RKO (cell line): Measurements from ENCODE around the gene GPR50.

Experiments used
- DNase-seq: peaks from one replicate; pipeline ENCODE4 v3.0.0-alpha.2; 2016; ENCODE audit warnings: low spot score

Gene GPR50

DNA sequence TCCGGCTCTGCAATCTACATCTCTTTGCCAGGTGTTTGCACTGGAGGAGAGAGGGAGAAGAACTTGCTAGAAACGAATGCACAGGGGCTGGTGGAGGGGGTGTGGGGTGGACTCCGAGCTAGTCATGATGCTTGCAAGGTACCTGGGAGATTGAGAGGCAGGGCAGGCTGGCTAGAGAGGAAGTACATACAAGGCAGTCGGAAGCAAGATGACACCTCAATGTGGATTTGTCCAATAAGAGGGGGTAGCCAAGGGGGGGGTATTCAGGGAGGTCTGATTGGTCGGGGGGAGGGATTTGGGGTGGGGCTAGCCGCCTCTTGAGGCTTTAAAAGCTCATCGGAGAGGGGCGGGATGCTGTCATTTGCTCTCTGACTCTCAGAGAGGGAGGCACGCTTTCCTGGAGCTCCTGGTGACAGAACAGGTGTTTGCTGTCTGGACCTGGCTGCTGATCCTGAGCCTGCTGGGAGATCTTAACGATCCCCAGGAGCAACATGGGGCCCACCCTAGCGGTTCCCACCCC, at the start of gene GPR50:
GPR50 (plus strand) TSS at position 354 of the 520 bp plus-strand sequence; CDS start at position 492, 138 bp downstream.
- no peak for DNase-seq

DNA sequence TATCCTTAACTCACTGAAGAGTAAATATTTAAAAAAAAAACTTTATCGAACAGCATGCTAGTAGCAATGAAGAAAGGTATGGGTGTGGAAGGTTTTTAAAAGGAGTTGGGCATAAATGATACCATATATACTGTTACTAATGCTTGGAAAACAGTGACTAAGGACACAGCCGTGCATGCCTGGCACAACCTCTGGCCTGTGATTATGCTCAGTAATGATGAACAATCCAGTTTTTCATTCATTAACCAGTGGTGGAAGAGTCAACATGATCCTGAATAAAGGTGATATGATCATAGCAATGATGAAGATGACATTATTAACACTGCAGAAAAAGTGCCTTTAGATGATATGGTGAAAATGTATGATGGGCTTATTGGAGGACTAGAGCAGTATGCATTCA, 43.9 kb upstream of the GPR50 start:
- no peak for DNase-seq

DNA sequence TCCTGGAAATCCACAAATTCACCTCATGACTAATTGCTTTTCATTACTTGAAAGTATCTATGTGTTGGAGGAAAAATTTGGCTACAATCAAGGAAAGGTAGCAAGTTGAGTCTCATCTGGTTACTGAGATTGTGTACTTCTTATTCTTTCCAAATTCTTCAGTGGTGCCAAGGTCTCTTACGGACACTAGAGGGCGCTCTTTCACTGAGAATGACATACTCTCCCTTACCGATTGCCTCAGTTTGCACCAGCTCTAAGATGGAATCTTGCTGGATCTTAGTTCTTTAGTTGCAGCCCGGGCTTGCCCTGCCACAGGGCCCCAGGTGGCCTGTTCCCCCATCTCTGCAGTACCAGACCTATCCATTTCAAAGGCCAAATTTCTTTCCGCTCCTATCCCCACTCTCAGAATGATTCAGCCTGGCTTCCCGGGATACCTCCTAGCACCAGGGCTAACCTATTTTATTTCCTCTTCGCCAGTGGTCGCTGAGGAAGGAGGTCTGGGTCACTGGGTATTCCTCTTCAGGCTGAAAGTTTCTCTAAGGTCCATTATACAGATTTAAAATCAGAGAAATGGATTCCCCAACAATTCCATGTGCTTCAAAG, 24.6 kb upstream of the GPR50 start:
- DNase-seq: peak; percentile 75

GRCh38 chrX:151153086-151153485, 23.3 kb upstream of the GPR50 start:
- DNase-seq: peak; percentile 78

DNA sequence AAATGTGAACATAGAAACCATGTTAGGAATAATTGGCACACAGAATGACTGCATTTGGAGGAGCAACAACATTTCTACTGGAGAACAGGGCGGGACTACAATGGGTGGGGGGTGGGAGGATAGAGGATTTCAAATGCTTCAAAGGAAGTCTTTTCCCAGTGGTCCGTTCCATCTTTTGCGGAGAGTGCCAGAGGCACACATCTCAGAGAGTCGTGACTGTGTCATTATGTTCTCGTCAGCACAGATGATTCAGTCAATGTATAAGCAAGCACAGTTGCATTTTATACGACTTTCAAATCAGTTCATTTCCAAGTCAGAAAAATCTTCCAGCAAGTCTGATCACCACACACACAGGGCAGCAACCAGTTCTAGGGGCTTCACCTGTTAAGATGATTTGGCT, 22.7 kb upstream of the GPR50 start:
- DNase-seq: peak; percentile 5

DNA sequence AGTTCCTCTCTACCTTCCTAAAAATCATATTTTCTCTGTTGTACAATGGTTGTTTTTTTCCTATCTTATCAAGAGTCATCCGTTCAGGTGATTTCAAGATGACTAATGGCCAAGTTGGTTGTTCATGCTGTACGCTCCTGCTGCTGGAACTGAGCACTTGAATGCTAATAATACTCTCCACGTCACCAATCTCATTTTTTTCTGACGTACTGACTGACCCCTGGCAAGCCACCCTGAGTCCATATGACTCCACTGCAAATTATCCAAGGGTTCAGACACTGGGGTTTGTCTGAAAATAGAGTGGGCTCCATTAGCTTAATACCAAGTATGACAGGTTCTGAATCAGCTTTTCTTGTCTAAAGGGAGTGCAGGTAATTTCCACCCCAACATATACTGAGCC, 21.1 kb upstream of the GPR50 start:
- peak; percentile 6 for DNase-seq

- DNase-seq: no peak
Observed at GRCh38 chrX:151161690-151162089, 14.7 kb upstream of the GPR50 start.

DNA sequence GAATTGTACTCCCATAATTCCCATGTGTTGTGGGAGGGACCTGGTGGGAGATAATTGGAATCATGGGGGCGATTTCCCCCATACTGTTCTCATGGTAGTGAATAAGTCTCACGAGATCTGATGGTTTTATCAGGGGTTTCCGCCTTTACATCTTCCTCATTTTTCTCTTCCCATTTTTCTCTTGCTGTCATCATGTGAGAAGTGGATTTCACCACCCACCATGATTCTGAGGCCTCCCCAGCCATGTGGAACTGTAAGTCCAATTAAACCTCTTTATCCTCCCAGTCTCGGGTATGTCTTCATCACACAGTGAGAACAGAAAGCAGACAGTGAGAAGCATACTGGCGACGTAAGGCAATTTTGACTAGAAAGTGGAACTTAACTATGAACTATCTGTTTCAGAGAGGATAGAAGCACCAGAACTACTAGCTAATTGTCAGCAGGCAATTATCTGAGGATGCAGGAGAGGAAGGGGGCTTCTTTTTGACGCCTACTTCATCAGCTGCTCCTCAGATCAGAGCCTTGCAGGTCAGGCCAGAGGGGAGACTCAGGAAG, 8.5 kb upstream of the GPR50 start:
- no peak for DNase-seq

- no peak for DNase-seq
Observed at GRCh38 chrX:151169783-151170182, 6.6 kb upstream of the GPR50 start.

GRCh38 chrX:151174581-151175282, 1.7 kb upstream of the GPR50 start:
- DNase-seq: no peak

GRCh38 chrX:151175283-151176062, 911 bp upstream of the GPR50 start:
- no peak for DNase-seq

DNA sequence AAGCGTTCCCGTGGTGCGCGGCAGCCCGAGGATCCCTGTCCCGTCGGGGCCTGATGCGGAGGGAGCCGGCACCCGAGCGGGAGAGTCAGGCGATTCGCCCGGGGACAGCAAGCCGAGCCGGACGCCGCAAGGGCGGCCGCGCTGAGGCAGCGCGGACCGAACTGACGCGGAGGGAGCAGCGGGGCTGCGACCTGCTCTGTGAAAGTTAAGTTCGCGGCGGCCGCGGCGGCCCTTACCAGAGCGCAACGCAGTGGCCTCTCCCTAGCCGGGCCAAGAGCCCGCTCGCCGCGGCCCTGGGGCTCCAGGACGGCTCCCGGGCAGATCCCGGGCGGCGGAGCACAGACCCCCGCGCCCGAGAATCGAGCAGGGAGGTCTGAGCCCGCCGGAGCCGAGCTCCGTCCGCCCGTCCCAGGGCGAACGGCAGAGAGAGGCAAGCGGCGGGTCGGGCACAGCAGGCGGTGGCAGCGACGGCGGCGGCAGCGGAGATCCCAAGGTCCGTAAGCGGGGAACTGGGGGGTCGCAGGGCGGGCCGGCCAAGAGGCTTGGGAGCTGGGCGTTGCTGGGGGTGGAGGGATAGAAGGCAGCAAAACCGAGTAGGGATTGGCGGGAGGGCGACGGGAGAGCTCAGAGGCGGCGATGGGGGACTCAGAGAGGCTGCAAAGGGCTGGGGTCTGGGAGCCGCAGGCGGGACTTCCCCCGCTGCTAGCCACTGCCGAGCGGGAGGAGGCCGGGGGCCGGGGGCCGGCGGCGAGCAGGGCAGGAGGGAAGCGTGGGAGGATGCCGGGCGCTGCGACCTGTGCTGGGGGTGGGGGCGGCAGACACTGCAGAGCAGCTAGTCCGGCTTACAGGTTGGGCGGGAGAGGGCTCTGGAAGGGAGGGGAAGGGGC, 1.0 kb downstream of the GPR50 start:
- DNase-seq: no peak

DNA sequence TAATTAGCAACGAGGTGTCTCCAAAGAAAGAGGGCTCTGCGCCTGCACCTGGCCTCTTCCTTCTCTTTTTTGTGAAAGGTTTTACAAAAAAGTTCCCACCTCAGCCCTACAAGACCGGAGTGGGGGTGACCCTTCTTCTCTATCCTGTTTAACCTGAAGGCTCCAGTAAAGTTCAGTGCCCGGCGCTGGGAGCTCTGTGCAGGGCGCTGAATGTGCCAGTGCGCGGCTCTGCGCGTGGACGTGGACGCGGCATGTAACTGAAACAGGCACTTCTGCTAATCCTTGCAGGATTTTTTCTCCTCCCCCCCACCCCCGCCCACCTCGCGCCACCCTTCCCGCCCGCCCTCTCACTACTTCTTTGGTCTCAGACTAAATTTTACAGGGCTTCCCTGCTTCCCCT, 2.4 kb downstream of the GPR50 start:
- no peak for DNase-seq

- no peak for DNase-seq
Observed at GRCh38 chrX:151180400-151180799, 4.0 kb downstream of the GPR50 start.

DNA sequence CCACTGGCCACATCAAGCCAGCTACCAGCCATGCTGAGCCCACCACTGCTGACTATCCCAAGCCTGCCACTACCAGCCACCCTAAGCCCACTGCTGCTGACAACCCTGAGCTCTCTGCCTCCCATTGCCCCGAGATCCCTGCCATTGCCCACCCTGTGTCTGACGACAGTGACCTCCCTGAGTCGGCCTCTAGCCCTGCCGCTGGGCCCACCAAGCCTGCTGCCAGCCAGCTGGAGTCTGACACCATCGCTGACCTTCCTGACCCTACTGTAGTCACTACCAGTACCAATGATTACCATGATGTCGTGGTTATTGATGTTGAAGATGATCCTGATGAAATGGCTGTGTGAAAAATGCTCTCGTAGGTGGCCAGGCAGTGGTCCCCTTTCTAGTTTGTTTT, 4.7 kb downstream of the GPR50 start:
- DNase-seq: no peak

DNA sequence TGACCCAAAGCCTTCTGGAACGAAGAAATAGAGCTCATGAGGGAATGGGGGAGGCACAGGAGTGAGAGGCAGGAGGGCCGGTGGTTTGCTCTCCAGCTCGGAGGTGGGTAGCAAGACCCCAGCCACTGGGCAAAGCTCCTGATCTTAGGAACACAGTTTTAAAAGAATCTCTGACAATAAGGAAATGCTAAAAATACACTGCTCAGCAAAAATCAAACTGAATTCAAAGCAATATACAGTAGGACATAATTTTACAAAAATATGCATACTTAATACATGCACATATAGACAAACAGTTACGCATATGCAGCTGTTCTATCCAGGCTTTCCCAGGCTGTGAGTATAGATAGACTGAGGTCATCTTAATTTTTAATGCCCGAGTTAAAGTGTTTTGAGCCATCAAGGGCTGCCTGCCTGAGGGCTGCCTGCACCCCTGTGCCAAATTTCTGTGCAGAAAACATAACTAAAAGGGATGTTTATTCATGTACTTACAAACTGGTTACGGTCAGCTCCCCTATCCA, 6.9 kb downstream of the GPR50 start:
- no peak for DNase-seq

- no peak for DNase-seq
Observed at GRCh38 chrX:151183912-151184565, 7.7 kb downstream of the GPR50 start.

DNA sequence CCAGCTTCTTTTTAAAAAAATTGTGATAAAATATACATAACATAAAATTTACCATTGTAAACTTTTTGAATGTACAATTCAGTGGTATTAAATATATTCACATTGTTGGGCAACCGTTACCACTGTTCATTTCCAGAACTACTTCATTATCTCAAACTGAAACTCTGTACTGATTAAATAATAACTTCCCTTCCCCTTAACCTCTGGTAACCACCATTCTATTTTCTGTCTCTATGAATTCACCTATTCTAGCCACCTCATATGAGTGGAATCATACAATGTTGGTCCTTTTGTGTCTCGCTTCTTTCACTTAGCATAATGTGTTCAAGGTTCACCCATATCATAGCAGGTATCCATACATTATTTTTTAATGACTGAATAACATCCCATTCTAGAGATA, 8.3 kb downstream of the GPR50 start:
- no peak for DNase-seq

- no peak for DNase-seq
Observed at GRCh38 chrX:151206871-151207270, 30.5 kb downstream of the GPR50 start.

DNA sequence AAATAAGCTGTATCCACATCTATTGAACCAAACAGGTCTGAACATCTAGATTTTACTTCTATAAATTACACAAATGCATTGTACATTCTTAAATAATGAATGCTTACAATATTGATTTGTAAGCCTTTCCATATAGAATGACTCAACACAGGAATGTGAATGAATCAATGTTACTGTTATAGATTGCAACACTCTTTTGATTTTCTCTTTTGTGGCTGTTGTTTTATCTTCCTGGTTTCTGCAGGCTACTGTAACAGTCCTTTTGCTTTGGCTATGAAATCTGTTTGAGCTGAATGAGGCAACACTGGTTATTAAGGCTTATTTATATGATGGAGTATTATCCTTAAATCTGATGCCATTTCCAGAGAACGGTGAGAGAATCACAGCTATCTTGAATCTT, 49.5 kb downstream of the GPR50 start:
- no peak for DNase-seq

- DNase-seq: no peak
Observed at GRCh38 chrX:151226941-151227340, 50.6 kb downstream of the GPR50 start.
